Measurements from ENCODE around the gene CTSV.

GRCh38 chr9:97057651-97058050 is 18.7 kb upstream of the CTSV start:
- TF ChIP-seq CTCF (optimal IDR thresholded peaks at IDR 0.05 in 1 of 3, IDR thresholded peaks at IDR 0.05 in 1 of 3, conservative IDR thresholded peaks at IDR 0.05 in 1 of 3; ENCODE audit: extremely low read depth in 1 of 3, insufficient read depth in 2 of 3, low read length in 3 of 3): no peak
- TF ChIP-seq EZH2 (IDR thresholded peaks at IDR 0.05; ENCODE audit: low read length): no peak
